GM15510 (cell line): ENCODE results near the gene MICAL2.

Experiments used
- POLR2A ChIP-seq: IDR thresholded peaks from 3 replicates; pipeline ENCODE4 v1.6.1; 2011; ENCODE audit warnings: borderline replicate concordance; ENCODE audit not compliant: insufficient read length; ENCODE audit errors: extremely low read depth

MICAL2 gene, protein sequence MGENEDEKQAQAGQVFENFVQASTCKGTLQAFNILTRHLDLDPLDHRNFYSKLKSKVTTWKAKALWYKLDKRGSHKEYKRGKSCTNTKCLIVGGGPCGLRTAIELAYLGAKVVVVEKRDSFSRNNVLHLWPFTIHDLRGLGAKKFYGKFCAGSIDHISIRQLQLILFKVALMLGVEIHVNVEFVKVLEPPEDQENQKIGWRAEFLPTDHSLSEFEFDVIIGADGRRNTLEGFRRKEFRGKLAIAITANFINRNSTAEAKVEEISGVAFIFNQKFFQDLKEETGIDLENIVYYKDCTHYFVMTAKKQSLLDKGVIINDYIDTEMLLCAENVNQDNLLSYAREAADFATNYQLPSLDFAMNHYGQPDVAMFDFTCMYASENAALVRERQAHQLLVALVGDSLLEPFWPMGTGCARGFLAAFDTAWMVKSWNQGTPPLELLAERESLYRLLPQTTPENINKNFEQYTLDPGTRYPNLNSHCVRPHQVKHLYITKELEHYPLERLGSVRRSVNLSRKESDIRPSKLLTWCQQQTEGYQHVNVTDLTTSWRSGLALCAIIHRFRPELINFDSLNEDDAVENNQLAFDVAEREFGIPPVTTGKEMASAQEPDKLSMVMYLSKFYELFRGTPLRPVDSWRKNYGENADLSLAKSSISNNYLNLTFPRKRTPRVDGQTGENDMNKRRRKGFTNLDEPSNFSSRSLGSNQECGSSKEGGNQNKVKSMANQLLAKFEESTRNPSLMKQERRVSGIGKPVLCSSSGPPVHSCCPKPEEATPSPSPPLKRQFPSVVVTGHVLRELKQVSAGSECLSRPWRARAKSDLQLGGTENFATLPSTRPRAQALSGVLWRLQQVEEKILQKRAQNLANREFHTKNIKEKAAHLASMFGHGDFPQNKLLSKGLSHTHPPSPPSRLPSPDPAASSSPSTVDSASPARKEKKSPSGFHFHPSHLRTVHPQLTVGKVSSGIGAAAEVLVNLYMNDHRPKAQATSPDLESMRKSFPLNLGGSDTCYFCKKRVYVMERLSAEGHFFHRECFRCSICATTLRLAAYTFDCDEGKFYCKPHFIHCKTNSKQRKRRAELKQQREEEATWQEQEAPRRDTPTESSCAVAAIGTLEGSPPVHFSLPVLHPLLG

GRCh38 chr11:12110201-12110713, at the start of gene MICAL2:
Gene MICAL2, plus strand, starts transcription at chr11:12110590. Its CDS starts 51,566 bp downstream, at chr11:12162156.
- TF ChIP-seq POLR2A: peak; percentile 45

DNA sequence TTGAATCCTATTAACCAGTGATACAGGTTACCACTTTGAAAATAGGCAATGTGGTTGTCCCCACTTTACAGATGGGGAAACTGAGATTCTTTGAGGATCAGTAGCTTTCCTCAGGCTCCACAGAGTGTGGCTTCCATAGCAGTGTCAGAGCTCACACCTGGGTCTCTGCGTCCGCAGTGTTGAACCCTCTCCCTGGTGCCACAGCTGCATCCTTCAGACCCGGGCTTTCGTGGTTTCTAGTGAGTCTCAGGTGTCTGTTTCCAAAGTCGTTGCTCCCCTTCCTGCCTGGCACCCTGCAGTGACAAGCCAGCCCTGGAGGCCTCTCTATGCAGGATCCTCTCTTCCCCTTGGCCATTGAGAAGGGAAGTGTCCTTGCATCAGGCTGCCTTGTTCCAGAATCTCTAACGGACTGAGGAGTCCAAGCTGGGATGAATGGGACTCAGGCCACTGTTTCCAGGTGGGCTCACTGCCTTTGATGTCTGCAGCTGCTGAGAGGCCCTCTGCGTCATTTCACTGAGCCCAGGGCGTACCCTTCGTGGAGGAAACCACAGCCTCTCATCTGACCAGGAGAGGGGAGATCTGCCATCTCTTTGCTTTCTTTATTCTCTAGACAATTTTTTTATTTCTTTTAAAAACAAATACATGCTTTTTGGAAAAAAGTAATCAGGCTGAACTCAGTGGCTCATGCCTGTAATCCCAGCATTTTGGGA, 48.4 kb upstream of the MICAL2 start:
- TF ChIP-seq POLR2A: no peak

DNA sequence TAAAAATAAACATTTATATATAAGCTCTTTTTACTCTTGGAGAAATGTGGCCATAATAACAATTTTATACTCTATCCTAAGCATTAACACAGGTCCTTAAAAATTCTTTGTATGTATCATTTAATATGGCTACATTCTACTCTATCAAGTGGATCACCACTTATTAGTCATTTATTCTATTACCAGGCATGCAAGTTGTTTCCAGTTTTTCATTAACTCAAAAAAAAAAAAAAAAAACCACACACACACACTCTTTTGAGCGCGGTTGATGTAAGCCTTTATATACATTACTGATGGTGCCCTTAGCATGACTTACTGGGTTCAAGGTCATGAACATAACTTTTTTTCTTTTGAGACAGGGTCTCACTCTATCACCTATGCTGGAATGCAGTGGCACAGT, 47.1 kb upstream of the MICAL2 start:
- no peak for TF ChIP-seq POLR2A

DNA sequence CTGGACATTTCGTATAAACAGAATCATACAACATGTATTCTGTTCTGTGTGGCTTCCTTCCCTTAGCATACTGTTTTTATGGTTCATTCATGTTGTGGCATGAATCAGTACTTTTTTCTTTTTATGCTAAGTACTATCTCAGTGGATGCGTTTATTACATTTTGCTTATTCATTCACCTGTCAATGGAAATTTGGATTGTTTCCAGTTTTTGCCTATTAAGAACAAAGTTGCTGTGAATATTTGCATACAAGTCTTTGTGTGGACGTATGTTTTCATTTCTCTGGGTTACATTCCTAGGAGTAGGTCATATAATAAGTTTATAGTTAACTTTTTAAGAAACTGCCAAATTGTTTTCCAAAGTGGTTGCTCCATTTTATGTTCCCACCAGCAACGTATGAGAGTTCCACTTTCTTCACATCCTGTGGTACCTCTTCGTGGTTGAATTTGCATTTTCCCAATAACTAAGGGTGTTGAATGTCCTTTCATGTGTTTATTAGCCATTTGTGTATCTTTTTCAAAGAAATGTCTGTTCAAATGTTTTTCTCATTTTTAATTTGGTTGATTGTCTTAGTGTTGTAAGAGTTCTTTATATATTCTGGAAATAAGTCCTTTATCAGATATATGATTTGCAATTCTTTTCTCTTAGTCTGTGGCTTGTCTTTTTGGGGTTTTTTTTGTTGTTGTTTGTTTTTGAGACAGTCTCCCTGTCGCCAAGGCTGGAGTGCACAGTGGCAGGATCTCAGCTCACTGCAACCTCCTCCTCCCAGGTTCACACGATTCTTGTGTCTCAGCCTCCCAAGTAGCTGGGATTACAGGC, 46.0 kb upstream of the MICAL2 start:
- no peak for TF ChIP-seq POLR2A

DNA sequence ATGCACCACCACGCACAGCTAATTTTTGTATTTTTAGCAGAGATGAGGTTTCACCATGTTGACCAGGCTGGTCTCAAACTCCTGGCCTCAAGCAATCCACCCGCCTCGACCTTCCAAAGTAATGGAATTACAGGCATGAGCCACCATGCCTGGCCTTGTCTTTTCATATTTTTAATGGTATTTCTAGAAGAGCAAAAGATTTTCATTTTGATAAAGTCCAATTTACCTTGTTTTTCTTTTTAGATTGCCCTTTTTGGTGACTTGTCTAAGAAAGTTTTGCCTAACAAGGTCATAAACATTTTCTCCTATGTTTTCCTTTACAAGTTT, 45.5 kb upstream of the MICAL2 start:
- no peak for TF ChIP-seq POLR2A

DNA sequence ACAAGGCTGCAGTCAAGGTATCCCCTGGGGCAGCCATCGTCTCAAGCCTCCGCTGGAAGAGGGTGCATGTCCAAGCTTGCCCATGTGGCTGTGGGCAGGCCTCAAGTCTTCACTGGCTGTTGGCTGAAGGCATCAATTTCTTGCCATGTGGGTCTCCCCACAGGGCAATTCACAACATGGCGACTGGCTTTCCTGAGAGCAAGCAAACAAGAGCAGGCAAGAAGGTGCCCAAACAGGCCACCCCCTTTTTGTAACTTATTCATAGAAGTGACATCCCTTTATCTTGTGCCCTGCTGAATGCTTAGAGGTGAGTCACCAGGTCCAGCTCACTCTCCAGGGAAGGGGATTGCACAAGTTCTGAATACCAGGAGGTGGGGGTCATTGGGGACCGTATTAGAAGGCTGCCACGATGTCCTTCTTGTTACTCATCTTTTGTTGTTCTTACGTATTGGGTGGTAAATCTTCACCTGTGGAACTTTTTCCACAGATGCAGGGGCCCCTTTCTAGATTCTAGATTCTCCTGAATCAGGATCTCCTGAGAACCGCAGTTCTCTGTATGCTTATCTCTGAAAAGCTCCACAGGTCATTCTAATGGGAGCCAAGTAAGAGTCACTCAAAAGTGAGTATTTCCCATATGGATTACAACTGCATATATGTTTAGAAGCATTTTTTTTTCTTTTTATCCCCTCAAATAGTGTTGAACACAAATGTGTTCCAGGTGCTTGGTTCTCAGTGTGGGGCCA, 44.2 kb upstream of the MICAL2 start:
- no peak for TF ChIP-seq POLR2A

DNA sequence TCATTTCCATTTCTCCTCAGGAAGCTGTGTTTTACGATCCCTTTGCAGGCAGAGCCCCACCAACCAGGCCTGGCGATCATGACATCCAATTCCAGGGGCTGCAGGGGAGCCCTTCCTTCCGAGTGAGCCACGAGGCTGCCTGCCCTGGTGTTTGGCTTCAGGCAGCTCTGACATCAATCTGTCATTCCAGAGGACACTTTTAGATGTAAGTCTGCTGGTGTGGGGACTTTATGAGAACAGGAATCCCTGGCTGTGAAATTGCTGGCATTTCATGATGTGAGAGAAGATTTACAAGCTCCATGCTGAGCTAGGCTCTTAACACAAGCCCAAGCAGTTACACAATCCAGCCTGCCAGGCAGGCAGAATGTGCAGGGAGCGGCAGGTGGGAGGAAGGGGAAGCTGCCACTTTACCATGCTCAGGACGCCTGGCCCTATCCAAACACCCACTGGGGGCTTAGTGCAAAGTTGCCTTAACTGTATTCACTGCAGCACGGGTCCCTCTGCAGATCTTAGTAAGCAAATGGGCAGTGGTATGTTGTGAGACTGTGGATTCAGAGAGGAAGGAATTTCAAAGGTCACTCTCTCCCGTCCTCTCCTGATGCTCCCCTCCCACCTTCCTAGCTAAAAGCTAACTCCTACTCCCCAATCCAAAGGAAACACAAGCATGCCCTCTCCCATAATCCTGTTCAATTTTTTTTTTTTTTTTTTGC, 43.4 kb upstream of the MICAL2 start:
- no peak for TF ChIP-seq POLR2A

DNA sequence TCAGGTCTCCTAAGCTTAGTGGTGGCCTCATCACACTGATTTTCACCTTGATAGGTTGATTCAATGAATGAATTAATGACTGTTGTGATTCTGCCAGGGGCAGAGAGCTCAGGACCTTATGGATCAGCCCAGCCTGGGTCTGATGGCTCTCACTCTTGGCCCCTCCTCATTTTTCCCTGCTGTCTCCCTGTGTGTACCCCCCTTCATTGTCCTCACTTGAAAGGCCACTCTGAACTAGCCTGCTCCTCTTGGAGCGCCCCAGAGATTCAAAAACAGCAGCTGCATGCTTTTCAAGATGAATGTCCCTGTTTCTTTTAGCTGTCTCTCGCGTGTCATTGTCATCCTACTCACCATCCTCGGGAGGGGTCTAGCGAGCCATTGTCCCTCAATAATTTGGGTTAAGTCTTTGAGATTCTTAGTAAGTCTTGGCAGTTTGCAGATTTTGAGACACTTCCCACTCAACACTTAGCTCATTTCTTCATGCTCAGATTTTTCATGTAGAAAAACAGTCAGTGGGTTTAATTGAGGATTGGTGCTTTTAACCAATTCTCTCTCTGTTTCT, 42.5 kb upstream of the MICAL2 start:
- TF ChIP-seq POLR2A: no peak

DNA sequence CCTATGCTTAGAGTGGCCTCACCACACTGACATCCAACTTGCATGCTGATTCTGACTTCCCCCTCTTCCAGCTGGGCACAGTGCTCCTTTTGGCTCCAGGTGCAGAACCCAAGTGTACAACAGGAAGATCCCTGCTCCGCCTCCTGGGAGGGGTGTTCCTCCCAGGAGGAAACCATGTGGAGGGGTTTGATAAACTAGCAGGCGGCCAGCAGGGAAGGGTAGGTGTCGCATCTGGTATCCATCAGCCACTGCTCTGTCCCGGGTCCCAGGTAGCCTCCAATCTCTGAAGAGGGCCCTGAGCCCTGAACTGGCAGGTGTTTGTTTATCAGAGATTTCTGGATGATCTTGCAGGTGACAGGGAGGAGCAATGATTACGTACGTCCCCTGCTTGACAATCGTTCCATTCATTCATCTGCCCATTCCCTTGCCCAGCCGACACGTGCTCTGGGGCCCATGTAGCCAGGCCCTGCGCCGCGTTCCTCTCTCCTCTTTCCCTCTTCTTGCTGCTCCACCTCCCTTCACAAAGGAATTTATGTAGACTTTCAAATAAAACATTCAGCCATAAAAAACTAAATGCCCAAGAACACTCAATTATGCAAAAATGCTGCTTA, 41.2 kb upstream of the MICAL2 start:
- TF ChIP-seq POLR2A: no peak

DNA sequence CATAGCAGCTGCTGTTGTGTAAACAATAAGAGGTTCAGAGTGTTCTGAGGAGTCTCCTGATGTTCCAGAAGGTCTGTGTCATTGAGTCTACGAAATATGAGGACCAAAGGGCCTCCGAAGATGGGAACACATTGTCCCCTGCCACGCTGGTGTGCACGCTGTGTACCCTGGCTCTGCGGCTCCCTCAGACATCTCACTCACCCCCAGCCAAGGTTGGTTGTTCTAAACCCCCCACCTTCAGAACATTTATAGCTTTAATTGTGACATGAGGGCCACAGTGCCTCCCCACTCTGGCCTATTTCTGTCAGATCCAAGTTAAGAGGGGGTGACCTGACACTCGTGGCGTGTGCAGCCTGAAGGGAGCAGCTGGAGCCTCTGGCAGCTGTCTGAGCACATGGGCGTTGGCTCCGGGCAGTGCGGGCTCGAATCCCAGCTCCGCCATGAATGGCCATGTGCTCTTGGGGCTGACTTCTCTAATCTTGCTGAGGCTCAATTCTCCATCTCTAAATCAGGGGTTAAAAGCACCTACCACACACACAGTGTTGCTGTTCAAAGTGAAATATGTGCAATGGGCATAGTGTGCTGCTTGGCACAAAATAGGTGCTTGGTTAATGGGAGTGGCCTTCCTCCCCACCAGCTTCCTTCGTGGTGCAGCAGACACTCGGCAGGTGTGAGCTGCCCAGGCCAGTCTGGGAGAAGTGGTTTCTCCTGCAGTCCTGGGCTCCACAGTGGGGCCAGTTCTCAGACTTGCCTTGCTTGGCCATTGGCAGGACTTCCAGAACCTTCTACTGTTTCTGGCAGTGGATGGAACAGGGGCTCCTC, 39.7 kb upstream of the MICAL2 start:
- TF ChIP-seq POLR2A: no peak

GRCh38 chr11:12071574-12071973, 38.8 kb upstream of the MICAL2 start:
- no peak for TF ChIP-seq POLR2A

DNA sequence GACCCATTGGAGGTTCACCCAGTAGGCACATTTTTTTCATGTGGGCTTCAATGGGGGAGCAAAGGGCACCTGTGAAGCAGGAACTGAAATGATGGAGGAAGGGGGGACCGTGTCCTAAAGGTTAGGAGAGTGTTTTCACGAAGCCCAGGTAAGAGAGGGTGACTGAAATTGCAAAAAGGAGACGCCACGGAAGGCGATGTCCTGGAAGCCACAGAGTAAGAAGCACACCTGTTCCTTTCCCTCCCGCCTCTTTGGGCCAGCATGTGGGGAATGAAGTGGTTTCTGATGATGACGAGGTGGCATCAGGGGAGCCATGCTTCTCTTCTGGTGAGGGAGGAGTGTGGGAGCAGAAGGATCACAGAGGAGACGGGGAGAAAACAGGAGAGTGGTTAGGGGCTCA, 37.0 kb upstream of the MICAL2 start:
- no peak for TF ChIP-seq POLR2A

- no peak for TF ChIP-seq POLR2A
Measured at GRCh38 chr11:12073886-12074285, 36.5 kb upstream of the MICAL2 start.
